Brain microvascular endothelial cell (primary cell): Measurements from ENCODE around the gene TKFC.

Experiments
- DNase-seq: peaks from one replicate; pipeline ENCODE4 v3.0.0-alpha.2; 2020
- H3K27ac ChIP-seq: fragments of 250-450 bp; sonication (Bioruptor Pico); 2 replicates; pipeline ENCODE4 v1.5.1; 2020; ENCODE audit warnings: mild to moderate bottlenecking, moderate library complexity
- H3K27me3 ChIP-seq: fragments of 250-450 bp; sonication (Bioruptor Pico); replicated peaks from 2 replicates; pipeline ENCODE4 v1.5.1; 2020; ENCODE audit warnings: mild to moderate bottlenecking
- H3K36me3 ChIP-seq: fragments of 250-450 bp; sonication (Bioruptor Pico); replicated peaks from 2 replicates; pipeline ENCODE4 v1.5.1; 2020; ENCODE audit warnings: mild to moderate bottlenecking
- H3K4me3 ChIP-seq: 2 replicates; pipeline ENCODE4 v1.5.1; 2011; ENCODE audit warnings: low read depth, mild to moderate bottlenecking, control low read depth, low read length, moderate library complexity
- CTCF ChIP-seq: IDR thresholded peaks from 2 replicates; pipeline ENCODE4 v1.5.1; 2011; ENCODE audit warnings: low read depth, mild to moderate bottlenecking, moderate library complexity, low read length, control low read depth, inconsistent platforms; ENCODE audit errors: missing control alignments
- in situ Hi-C: cut with HindIII; loops from 2 replicates; pipeline ENCODE4 v1.10.0; 2017; ENCODE audit warnings: low sequenced_read_pairs, low pct_ligation_motif_present

Gene TKFC

GRCh38 chr11:61309141-61309540 lies 23.9 kb upstream of the TKFC start:
- Histone ChIP-seq H3K27ac (no peak overlapping the region), H3K4me3 (no peak overlapping the region), H3K36me3 (peaks cover 91% of the 10 kb centered on the region), H3K27me3 (no peaks in the 10 kb centered on the region)
- TF ChIP-seq CTCF = no peak
- no peak for DNase-seq
- in situ Hi-C loops = no loop called here

- no peak for DNase-seq
- H3K4me3 ChIP-seq = no peak overlapping the region
- H3K36me3 ChIP-seq = peaks cover 92% of the 10 kb centered on the region
- no peak overlapping the region for H3K27ac ChIP-seq
- in situ Hi-C loops = no loop called here
- TF ChIP-seq CTCF = no peak
- no peaks in the 10 kb centered on the region for H3K27me3 ChIP-seq
Observed at GRCh38 chr11:61309739-61310138, 23.3 kb upstream of the TKFC start.

GRCh38 chr11:61310749-61311148 lies 22.3 kb upstream of the TKFC start:
- Histone ChIP-seq H3K27ac (no peak overlapping the region), H3K4me3 (no peak overlapping the region), H3K36me3 (peaks cover 89% of the 10 kb centered on the region), H3K27me3 (no peaks in the 10 kb centered on the region)
- no peak for DNase-seq
- in situ Hi-C loops = no loop called here
- no peak for TF ChIP-seq CTCF

- H3K27ac ChIP-seq = no peak overlapping the region
- TF ChIP-seq CTCF = no peak
- DNase-seq = no peak
- no peak overlapping the region for H3K4me3 ChIP-seq
- H3K27me3 ChIP-seq = no peaks in the 10 kb centered on the region
- H3K36me3 ChIP-seq = peaks cover 80% of the 10 kb centered on the region
- in situ Hi-C loops = no loop called here
Observed at GRCh38 chr11:61315260-61315659, 17.8 kb upstream of the TKFC start.

DNA sequence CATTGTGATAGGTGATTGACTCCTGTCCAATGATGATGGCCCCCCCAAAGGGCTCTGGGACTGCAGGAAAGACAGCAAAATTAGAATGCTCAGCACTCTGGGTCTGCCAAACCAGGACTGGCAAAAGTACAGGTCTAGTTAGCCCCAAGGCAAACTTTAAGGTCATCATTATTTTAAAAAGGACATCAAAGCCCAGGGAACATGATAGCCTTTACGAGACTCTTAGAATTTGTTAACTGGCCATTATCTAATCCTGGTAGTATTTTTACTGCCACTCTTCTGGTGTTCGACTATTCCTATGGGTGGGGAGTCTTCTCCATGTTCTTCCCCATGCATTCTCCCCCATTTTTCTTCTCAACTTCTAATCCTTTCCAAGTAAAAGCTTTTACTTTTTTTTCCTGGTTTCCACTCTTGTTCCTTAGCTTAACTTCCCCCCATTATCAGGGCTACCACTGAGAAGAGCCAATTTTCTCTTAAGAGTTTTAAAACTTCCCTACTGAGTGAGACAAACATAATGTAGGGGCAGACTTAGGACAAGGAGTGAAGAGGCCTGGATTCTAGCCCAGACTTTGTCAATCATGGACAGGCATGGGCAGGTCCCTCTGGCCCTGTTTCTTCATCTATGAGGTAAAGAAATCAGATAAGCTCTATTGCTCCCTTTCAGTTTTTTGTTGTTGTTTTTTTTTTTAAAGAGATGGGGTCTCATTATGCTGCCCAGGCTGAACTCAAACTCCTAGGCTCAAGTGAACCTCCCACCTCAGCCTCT lies 7.2 kb upstream of the TKFC start:
- Histone ChIP-seq H3K27ac (no peak overlapping the region), H3K4me3 (no peak overlapping the region), H3K27me3 (no peaks in the 10 kb centered on the region), H3K36me3 (peaks cover 65% of the 10 kb centered on the region)
- in situ Hi-C loops = no loop called here
- no peak for DNase-seq
- TF ChIP-seq CTCF = no peak

- in situ Hi-C loops = no loop called here
- Histone ChIP-seq H3K4me3 (no peak overlapping the region), H3K36me3 (peaks cover 49% of the 10 kb centered on the region), H3K27ac (no peak overlapping the region), H3K27me3 (no peaks in the 10 kb centered on the region)
- DNase-seq = no peak
- no peak for TF ChIP-seq CTCF
Observed at GRCh38 chr11:61327669-61328071, 5.4 kb upstream of the TKFC start.
